NCI-H2081 (cell line): Measurements from ENCODE around the gene RORB.
"Not testable (repeated sequence)": the region's sequence is repeated elsewhere in the genome, so short reads cannot be mapped to it uniquely, and the experiment has no call there.

Experiments used
- DNase-seq, 2 experiments: peaks; one replicate each; lab custom pipeline; 2025; lab: John Stamatoyannopoulos, UW

Gene RORB

DNA sequence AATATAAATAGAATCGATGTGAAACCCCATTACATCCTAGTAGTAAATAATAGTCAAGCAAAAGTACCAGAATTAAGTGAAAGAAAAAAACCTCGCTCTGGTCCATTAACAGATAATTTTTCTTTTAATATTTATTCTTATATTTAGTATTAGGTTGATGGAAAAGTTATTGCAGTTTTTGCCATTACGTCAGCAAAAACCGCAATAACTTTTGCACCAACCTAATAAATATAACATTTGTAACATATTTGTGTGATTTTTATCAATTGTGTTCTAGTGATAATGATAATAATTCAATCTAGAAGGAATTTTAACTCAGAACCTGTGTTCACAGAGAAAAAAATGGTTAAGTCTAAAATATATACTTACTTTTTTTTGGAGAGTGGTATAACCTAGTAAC, 16.1 kb downstream of the RORB start:
- no peak for DNase-seq

DNA sequence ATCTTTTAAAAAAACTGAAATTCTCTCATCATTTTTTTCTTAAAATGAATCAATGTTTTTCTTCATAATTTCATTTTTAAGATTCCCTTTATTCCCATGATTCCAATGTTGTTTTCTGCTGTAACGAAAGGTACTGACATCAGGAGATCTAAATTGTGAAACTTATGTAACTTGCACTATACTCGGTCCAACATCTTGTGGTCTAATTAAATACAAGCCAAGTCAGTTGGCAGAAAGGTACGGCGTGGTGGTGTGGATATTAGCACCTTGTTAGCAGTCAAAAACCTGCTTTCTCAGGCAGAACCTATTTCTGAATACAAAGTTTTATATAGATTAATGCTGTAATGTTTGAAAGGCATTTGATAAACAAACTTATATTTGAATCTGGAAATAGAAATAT, 20.1 kb downstream of the RORB start:
- DNase-seq = no peak

DNA sequence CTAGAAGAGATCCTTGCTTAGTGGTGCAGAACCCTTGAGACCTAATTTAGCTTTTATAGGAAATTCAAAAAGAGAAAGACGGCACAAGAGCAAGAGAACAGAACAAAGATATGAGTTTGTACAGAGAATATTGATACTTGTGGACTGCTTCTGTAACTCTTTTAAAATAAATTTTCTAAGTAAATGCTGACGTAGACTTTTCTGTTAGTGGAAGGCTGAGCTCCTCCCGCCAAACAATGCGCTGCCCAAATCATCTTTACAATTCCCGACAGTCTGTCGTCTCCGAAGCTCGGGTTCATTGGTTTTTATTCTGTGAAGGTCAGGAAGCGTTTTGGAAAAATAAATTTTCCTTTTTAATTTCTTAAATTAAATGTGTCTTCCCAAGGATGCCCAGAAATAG, 22.3 kb downstream of the RORB start:
- DNase-seq = no peak

DNA sequence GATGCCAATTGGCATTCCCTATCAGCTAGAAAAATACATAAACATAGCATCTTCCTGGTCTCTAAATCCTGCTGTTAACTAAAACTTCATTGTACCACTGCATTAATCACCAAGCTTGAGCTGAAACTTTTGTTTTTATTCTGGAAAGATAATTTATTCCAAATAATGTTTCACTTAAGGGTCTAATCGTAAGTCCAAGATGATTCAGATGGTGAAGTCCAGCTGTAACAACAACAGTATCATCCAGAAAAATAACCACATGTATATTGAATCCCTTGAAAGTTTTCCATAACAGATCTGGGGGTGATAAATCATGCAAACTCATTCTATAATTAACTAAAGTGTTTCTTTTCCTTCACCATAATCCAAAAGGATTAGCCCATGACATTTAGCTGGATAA, 23.9 kb downstream of the RORB start:
- DNase-seq = no peak

GRCh38 chr9:74524289-74524688, 27.2 kb downstream of the RORB start:
- no peak for DNase-seq

GRCh38 chr9:74526215-74526614, 29.1 kb downstream of the RORB start:
- no peak for DNase-seq

- DNase-seq = no peak
Observed at GRCh38 chr9:74527718-74528117, 30.6 kb downstream of the RORB start.

- no peak for DNase-seq
Observed at GRCh38 chr9:74528207-74528606, 31.1 kb downstream of the RORB start.

DNA sequence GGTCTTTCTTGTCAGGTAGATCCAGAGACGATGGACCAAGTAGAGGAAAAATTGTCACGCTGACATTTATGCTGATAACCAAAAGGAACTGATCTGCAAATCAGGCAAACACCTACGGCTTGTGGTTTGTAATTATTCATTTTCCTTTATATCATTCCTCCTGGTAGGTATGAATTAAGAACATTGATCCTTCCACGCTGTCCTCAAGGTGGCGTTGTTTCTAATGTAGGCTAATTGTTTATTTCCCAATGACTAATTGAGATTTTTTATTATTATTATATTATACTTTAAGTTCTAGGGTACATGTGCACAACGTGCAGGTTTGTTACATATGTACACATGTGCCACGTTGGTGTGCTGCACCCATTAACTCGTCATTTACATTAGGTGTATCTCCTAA, 33.3 kb downstream of the RORB start:
- not testable (repeated sequence) for DNase-seq

DNA sequence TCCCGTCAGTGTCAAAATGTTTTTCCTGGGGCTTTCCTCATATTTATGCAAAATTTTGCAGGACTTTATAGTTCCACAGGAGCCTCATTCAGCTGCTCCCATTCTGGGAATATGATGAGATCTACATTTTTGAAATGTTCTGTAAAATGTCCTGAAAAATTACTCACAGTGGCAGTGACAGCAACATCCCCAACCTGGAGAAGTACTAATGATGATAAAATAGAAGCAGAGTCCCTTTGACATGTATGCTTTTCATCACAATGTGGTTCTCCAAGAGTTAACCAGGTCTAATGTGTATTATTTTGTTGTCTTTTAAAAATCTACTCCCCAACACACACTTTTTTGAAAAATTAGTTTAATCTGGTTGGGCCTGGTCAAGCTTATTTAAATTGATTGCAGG, 36.1 kb downstream of the RORB start:
- DNase-seq = no peak

- DNase-seq = no peak
Observed at GRCh38 chr9:74534841-74535240, 37.7 kb downstream of the RORB start.

- DNase-seq = no peak
Observed at GRCh38 chr9:74543145-74543544, 46.0 kb downstream of the RORB start.

- no peak for DNase-seq
Observed at GRCh38 chr9:74551266-74551665, 54.1 kb downstream of the RORB start.

DNA sequence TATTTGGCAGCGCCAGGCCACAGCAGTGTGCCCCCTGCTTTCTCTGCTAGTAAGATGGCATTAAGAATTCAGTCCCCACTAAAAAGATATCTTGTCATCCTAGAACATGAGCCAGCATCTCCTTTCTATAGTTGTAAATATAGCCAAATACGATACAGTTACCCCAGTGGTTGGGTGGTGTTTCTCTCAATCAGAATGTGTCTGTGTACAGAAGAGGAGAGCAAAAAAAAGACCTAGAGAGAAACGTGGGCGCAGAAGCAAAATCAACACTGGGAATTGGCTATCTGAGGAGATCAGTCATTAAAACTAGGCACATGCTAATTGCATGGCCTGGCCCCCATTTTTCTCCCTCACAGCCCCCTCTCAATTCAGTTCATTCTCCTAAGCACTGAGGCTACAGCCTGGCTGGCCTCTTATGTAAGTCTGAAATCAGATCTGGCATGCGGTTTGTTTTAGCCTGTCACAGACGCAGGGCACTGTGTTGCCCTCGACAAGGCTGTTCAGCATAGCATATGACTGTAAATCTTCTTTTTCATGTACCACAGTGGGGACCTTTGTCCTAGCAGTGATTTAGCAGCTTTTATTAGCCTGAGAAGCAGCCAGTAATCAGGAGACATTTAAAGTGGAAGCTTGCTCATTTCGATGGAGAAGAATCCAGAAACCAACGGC, 57.8 kb downstream of the RORB start:
- DNase-seq = no peak

GRCh38 chr9:74555565-74555964, 58.4 kb downstream of the RORB start:
- no peak for DNase-seq

GRCh38 chr9:74556685-74557084, 59.5 kb downstream of the RORB start:
- DNase-seq = no peak

DNA sequence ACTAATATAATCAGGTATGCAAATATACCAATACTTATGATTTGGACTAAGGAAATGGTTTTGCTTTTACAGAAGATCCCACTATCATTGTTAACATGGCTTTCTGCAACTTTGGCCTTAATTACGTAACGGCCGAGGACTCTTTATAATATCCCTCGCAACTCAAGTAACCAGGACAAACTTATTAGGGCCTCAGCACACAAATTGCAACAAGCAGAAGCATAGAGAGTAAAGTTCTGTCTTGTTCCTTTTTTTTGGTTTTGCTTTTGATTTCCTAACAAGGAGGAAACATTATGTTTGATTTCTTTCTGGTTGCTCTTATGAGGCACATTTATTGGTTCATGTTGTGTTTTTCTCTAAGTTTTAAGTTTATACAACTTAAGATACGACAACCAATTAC, 60.4 kb downstream of the RORB start:
- no peak for DNase-seq

GRCh38 chr9:74562611-74563010, 65.5 kb downstream of the RORB start:
- no peak for DNase-seq

DNA sequence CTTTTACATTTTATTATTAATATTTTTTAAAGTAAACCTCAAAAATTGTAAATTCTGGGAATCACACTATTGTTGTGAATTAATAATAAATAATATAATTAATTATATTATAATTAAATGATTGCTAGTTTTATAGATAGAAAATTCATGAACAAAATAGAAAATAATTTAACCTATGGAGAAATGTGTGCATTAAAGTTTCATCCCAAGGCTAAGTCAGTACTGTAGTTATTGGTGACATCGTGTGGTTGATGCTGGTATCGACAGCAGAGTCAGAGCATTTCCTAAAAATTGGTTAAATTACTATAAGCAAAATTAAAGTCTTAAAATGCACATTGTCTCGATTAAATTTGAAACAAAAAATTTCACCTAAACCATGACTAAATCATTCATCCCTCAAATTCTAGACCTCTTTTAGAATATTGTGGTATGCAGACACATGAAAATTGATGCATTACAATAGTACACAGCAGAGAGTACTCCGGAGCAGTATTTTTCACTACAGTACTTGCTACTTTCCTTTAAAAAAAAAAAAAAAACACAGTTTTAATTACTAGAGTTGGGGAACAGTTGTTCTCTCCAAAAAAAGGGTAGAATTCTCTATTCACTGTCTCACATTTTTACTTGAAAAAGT, 73.9 kb downstream of the RORB start:
- DNase-seq = peak in 1 of 2 experiments; percentile 28

GRCh38 chr9:74573640-74574191, 76.6 kb downstream of the RORB start:
- no peak for DNase-seq

GRCh38 chr9:74576176-74576575, 79.0 kb downstream of the RORB start:
- no peak for DNase-seq

- no peak for DNase-seq
Observed at GRCh38 chr9:74577956-74578355, 80.8 kb downstream of the RORB start.

DNA sequence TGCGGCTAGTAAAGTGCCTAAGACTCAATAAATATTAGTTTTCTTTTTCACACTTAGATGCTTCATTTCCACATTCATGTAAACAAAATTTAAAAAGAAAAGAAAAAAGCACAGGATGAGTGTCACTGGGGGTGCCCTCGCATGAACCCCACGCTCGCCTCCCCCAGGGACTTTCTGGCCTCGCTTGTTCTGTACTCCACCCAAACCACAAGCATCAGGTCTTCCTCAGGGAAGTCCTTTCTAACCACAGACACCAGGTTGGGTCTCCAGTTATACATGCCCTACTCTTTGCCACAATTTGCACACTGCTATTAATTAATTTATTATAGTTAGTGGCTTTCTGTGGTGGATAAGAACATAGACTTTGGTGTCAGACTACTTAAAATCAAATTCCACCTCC, 92.4 kb downstream of the RORB start:
- DNase-seq = no peak

- DNase-seq = no peak
Observed at GRCh38 chr9:74595286-74595685, 98.2 kb downstream of the RORB start.
